GM20431 (cell line): ENCODE measurements around the gene GRID2.

Source experiments
- in situ Hi-C: fragments of 300-500 bp; cut with MseI, MboI; formaldehyde crosslinking; loops from one replicate; pipeline ENCODE4 v1.15.0; 2020; ENCODE audit warnings: low sequenced_read_pairs; ENCODE audit not compliant: unreplicated experiment

Gene GRID2

GRCh38 chr4:92862509-92862908 is 558.7 kb downstream of the GRID2 start:
- in situ Hi-C loops = no loop called here

GRCh38 chr4:92864096-92864495 is 560.3 kb downstream of the GRID2 start:
- in situ Hi-C loops = no loop called here

GRCh38 chr4:92872604-92873003 is 568.8 kb downstream of the GRID2 start:
- in situ Hi-C loops = no loop called here

GRCh38 chr4:92885632-92886031 is 581.9 kb downstream of the GRID2 start:
- in situ Hi-C loops = no loop called here

- in situ Hi-C loops = no loop called here
Observed at GRCh38 chr4:92952426-92952825, 648.7 kb downstream of the GRID2 start.

- in situ Hi-C loops = no loop called here
Observed at GRCh38 chr4:92952897-92953296, 649.1 kb downstream of the GRID2 start.

GRCh38 chr4:92953462-92953861 is 649.7 kb downstream of the GRID2 start:
- in situ Hi-C loops = no loop called here

- in situ Hi-C loops = no loop called here
Observed at GRCh38 chr4:92961881-92962280, 658.1 kb downstream of the GRID2 start.

GRCh38 chr4:92962831-92963230 is 659.1 kb downstream of the GRID2 start:
- in situ Hi-C loops = no loop called here

GRCh38 chr4:92968556-92968955 is 664.8 kb downstream of the GRID2 start:
- in situ Hi-C loops = no loop called here

GRCh38 chr4:92968996-92969395 is 665.2 kb downstream of the GRID2 start:
- in situ Hi-C loops = no loop called here

- in situ Hi-C loops = no loop called here
Observed at GRCh38 chr4:92969650-92970379, 666.0 kb downstream of the GRID2 start.

- in situ Hi-C loops = no loop called here
Observed at GRCh38 chr4:92970996-92971395, 667.2 kb downstream of the GRID2 start.

GRCh38 chr4:92988301-92988700 is 684.5 kb downstream of the GRID2 start:
- in situ Hi-C loops = no loop called here

GRCh38 chr4:92992758-92993157 is 689.0 kb downstream of the GRID2 start:
- in situ Hi-C loops = no loop called here

- in situ Hi-C loops = no loop called here
Observed at GRCh38 chr4:92994727-92995126, 691.0 kb downstream of the GRID2 start.

GRCh38 chr4:92996533-92996932 is 692.8 kb downstream of the GRID2 start:
- in situ Hi-C loops = no loop called here

GRCh38 chr4:93000910-93001309 is 697.1 kb downstream of the GRID2 start:
- in situ Hi-C loops = no loop called here

- in situ Hi-C loops = no loop called here
Observed at GRCh38 chr4:93002240-93002639, 698.5 kb downstream of the GRID2 start.

GRCh38 chr4:93016350-93016749 is 712.6 kb downstream of the GRID2 start:
- in situ Hi-C loops = no loop called here

GRCh38 chr4:93018243-93018642 is 714.5 kb downstream of the GRID2 start:
- in situ Hi-C loops = no loop called here

- in situ Hi-C loops = no loop called here
Observed at GRCh38 chr4:93018806-93019205, 715.0 kb downstream of the GRID2 start.
